GM12878 (cell line): ENCODE results near the gene CCNL2. TPM values are rescaled to one million over a fixed set of nuclear protein-coding genes. Genes with fewer than 3 reads are reported as not detected.

Experiments
- ATF7 ChIP-seq: fragments of 450-650 bp; IDR thresholded peaks from 2 replicates; pipeline ENCODE4 v1.6.1; 2016; ENCODE audit warnings: low read depth, mild to moderate bottlenecking
- CHD2 ChIP-seq: IDR thresholded peaks from 2 replicates; pipeline ENCODE4 v1.6.1; 2011; ENCODE audit warnings: low read depth, low read length, improper control_type of control experiment, borderline replicate concordance
- EGR1 ChIP-seq, 2 experiments: IDR thresholded peaks; 1 replicate in 1 of 2; 2 replicates in 1 of 2; pipeline ENCODE4 v1.6.1; 2011 to 2012; ENCODE audit warnings: low read depth in 2 of 2, low read length in 2 of 2, borderline replicate concordance in 1 of 2, mild to moderate bottlenecking in 1 of 2, moderate library complexity in 1 of 2
- ESRRA ChIP-seq: IDR thresholded peaks from 2 replicates; pipeline ENCODE4 v1.6.1; 2012; ENCODE audit warnings: mild to moderate bottlenecking, low read length, improper control_type of control experiment
- FOS ChIP-seq: IDR thresholded peaks from 3 replicates; pipeline ENCODE4 v1.6.1; 2011; ENCODE audit warnings: borderline replicate concordance; ENCODE audit not compliant: insufficient read length; ENCODE audit errors: extremely low read depth
- HDAC6 ChIP-seq: fragments of 200-600 bp; sonication (generic); IDR thresholded peaks from one replicate; pipeline ENCODE4 v1.8.0; 2017; ENCODE audit warnings: antibody characterized with exemption; ENCODE audit not compliant: unreplicated experiment
- IKZF2 ChIP-seq, 2 experiments: fragments of 450-650 bp; IDR thresholded peaks; 2 replicates each; pipeline ENCODE4 v1.6.1; 2017; ENCODE audit warnings: mild to moderate bottlenecking in 2 of 2, moderate library complexity in 2 of 2
- IRF4 ChIP-seq: IDR thresholded peaks from 2 replicates; pipeline ENCODE4 v1.6.1; 2011; ENCODE audit warnings: low read depth, low read length
- KDM1A ChIP-seq: fragments of 200-600 bp; sonication (generic); IDR thresholded peaks from 2 replicates; pipeline ENCODE4 v1.6.1; 2016; ENCODE audit warnings: borderline replicate concordance
- MEF2A ChIP-seq: IDR thresholded peaks from 2 replicates; pipeline ENCODE4 v1.6.1; 2011; ENCODE audit warnings: low read depth, mild to moderate bottlenecking, low read length, moderate library complexity; ENCODE audit not compliant: insufficient read depth
- MTA3 ChIP-seq: IDR thresholded peaks from 2 replicates; pipeline ENCODE4 v1.6.1; 2012; ENCODE audit warnings: low read length, inconsistent platforms, borderline replicate concordance
- NFXL1 ChIP-seq: fragments of 450-650 bp; IDR thresholded peaks from 2 replicates; pipeline ENCODE4 v1.6.1; 2017; ENCODE audit warnings: antibody characterized with exemption, mild to moderate bottlenecking, borderline replicate concordance
- POU2F2 ChIP-seq: IDR thresholded peaks from 3 replicates; pipeline ENCODE4 v1.6.1; 2011; ENCODE audit warnings: low read depth, mild to moderate bottlenecking, low read length, borderline replicate concordance
- SMC3 ChIP-seq: IDR thresholded peaks from 2 replicates; pipeline ENCODE4 v1.6.1; 2011; ENCODE audit warnings: low read length, improper control_type of control experiment, borderline replicate concordance
- TAF1 ChIP-seq: IDR thresholded peaks from 2 replicates; pipeline ENCODE4 v1.6.1; 2011; ENCODE audit warnings: mild to moderate bottlenecking, low read depth, low read length, borderline replicate concordance
- TCF7 ChIP-seq: IDR thresholded peaks from 2 replicates; pipeline ENCODE4 v1.6.1; 2014; ENCODE audit warnings: antibody characterized with exemption, borderline replicate concordance
- YBX1 ChIP-seq: fragments of 450-650 bp; IDR thresholded peaks from 2 replicates; pipeline ENCODE4 v1.6.1; 2016; ENCODE audit warnings: antibody characterized with exemption
- ZNF217 ChIP-seq: fragments of 450-650 bp; IDR thresholded peaks from 2 replicates; pipeline ENCODE4 v1.6.1; 2017; ENCODE audit warnings: antibody characterized with exemption, mild to moderate bottlenecking
- ZSCAN29 ChIP-seq: fragments of 450-650 bp; IDR thresholded peaks from 2 replicates; pipeline ENCODE4 v1.6.1; 2017; ENCODE audit warnings: mild to moderate bottlenecking, moderate library complexity
- polyA plus RNA-seq, 11 experiments: library from polyadenylated mRNA; depleted of rRNA in 4 of 11; unstranded in 6 of 11; stranded (reverse) in 5 of 11; fragments of >200 nt; fragmentation: Nextera tagmentation in 4 of 11; fragmentation: Illumina TruSeq in 1 of 11; extraction: Ambion mirVana in 4 of 11; extraction: Trizol in 1 of 11; gene quantifications; 1 replicate in 1 of 11; 2 replicates in 10 of 11; pipeline versions ENCODE4 v1.2.1 to v1.2.3, GENCODE V29; 2011 to 2016; ENCODE audit warnings: inconsistent platforms in 2 of 11, missing spikeins in 2 of 11, low read depth in 1 of 11
- total RNA-seq, 4 experiments: library from RNA; depleted of rRNA in 3 of 4; stranded (reverse); fragments of >200 nt in 3 of 4; fragmentation: Illumina TruSeq in 1 of 4; extraction: Trizol in 1 of 4; gene quantifications; 2 replicates each; pipeline versions ENCODE4 v1.2.1 to v1.2.3, GENCODE V29; 2013 to 2021
- TF ChIP-seq, protein P1 (sequence below): fragments of 450-650 bp; IDR thresholded peaks from 2 replicates; pipeline ENCODE4 v1.6.1; 2017; ENCODE audit warnings: mild to moderate bottlenecking
- TF ChIP-seq, protein P2 (sequence below): fragments of 450-650 bp; IDR thresholded peaks from 2 replicates; pipeline ENCODE4 v1.6.1; 2017; ENCODE audit warnings: borderline replicate concordance
- TF ChIP-seq, protein P3 (sequence below): IDR thresholded peaks from 2 replicates; pipeline ENCODE4 v1.6.1; 2011; ENCODE audit warnings: borderline replicate concordance, low read depth, mild to moderate bottlenecking, moderate library complexity, low read length; ENCODE audit not compliant: insufficient read depth, poor library complexity, severe bottlenecking
- TF ChIP-seq, protein P4 (sequence below): fragments of 450-650 bp; IDR thresholded peaks from 2 replicates; pipeline ENCODE4 v1.6.1; 2017; ENCODE audit warnings: antibody characterized with exemption, mild to moderate bottlenecking, moderate library complexity

CCNL2 gene
- total and polyA plus RNA-seq, 10 of the 15 experiments (the other 5 are each of a cell fraction or from before 2014, with no cell fraction given) = 2.1 to 143 (median 101) TPM

DNA sequence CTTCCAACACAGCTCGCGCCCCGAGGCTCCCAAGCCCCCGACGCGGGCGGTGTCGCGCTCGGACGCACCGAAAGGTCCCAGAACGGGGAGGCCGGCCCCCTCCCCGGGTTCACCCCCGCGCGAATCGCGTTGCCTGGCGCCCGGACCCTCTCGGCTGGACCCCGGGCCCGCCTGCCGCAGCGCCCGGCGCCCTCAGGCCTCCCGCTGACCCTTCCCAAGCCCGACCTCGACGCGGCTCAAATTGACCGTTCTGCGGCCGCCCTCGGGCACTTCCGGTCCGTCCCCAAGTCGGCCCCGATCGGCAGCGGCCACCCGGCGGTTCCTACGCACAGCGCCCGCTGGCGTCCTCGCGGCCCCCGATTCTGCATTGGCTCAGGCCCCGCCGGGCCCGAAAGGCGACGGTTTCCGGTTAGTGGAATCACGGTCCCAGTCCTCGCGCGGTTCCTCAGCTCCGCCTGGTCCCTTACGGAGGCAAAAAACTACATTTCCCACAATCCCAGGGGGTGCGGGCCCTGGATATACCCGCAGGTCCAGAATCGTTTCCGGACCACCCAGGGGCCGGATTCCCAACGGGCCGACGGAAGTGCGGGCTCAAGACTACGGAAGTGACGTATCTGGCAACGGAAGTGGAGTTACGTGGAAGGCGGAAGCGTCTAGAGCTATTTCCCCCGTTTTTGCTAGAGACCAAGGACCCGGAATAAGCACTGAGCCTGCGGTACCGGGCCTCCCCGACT is 24.0 kb downstream of the CCNL2 start, which contains the start of gene AURKAIP1 (continued):
- TF ChIP-seq KDM1A (no peak), ZSCAN29 (peak; percentile 91), ESRRA (no peak; the same call in 1 of the 2 replicates), YBX1 (no peak), SMC3 (no peak), EGR1 (IDR thresholded peaks at IDR 0.05; ENCODE audit: borderline replicate concordance in 1 of 2, low read depth in 2 of 2, low read length in 2 of 2) (peak; percentile 82 to 97), ATF7 (peak; percentile 91), IRF4 (no peak), CHD2 (peak; percentile 99), MTA3 (no peak), HDAC6 (peak; percentile 20), MEF2A (peak; percentile 75), ZNF217 (0 out of 2 replicates have a peak, but pooled peaks have one; percentile 27), POU2F2 (peak; percentile 67; the same call in 2 of the 3 replicates), FOS (no peak), TCF7 (no peak; the same call in 1 of the 2 replicates), IKZF2 (IDR thresholded peaks at IDR 0.05) (peak in 1 of 2 experiments; percentile 64; a peak in 2 of 4 replicates), NFXL1 (no peak; the same call in 1 of the 2 replicates), TAF1 (peak; percentile 72)
- TF ChIP-seq, protein P1, sequence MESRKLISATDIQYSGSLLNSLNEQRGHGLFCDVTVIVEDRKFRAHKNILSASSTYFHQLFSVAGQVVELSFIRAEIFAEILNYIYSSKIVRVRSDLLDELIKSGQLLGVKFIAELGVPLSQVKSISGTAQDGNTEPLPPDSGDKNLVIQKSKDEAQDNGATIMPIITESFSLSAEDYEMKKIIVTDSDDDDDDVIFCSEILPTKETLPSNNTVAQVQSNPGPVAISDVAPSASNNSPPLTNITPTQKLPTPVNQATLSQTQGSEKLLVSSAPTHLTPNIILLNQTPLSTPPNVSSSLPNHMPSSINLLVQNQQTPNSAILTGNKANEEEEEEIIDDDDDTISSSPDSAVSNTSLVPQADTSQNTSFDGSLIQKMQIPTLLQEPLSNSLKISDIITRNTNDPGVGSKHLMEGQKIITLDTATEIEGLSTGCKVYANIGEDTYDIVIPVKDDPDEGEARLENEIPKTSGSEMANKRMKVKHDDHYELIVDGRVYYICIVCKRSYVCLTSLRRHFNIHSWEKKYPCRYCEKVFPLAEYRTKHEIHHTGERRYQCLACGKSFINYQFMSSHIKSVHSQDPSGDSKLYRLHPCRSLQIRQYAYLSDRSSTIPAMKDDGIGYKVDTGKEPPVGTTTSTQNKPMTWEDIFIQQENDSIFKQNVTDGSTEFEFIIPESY = no peak; the same call in 1 of the 2 replicates
- TF ChIP-seq, protein P2, sequence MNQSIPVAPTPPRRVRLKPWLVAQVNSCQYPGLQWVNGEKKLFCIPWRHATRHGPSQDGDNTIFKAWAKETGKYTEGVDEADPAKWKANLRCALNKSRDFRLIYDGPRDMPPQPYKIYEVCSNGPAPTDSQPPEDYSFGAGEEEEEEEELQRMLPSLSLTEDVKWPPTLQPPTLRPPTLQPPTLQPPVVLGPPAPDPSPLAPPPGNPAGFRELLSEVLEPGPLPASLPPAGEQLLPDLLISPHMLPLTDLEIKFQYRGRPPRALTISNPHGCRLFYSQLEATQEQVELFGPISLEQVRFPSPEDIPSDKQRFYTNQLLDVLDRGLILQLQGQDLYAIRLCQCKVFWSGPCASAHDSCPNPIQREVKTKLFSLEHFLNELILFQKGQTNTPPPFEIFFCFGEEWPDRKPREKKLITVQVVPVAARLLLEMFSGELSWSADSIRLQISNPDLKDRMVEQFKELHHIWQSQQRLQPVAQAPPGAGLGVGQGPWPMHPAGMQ = peak; percentile 77
- TF ChIP-seq, protein P3, sequence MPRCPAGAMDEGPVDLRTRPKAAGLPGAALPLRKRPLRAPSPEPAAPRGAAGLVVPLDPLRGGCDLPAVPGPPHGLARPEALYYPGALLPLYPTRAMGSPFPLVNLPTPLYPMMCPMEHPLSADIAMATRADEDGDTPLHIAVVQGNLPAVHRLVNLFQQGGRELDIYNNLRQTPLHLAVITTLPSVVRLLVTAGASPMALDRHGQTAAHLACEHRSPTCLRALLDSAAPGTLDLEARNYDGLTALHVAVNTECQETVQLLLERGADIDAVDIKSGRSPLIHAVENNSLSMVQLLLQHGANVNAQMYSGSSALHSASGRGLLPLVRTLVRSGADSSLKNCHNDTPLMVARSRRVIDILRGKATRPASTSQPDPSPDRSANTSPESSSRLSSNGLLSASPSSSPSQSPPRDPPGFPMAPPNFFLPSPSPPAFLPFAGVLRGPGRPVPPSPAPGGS = no peak
- TF ChIP-seq, protein P4, sequence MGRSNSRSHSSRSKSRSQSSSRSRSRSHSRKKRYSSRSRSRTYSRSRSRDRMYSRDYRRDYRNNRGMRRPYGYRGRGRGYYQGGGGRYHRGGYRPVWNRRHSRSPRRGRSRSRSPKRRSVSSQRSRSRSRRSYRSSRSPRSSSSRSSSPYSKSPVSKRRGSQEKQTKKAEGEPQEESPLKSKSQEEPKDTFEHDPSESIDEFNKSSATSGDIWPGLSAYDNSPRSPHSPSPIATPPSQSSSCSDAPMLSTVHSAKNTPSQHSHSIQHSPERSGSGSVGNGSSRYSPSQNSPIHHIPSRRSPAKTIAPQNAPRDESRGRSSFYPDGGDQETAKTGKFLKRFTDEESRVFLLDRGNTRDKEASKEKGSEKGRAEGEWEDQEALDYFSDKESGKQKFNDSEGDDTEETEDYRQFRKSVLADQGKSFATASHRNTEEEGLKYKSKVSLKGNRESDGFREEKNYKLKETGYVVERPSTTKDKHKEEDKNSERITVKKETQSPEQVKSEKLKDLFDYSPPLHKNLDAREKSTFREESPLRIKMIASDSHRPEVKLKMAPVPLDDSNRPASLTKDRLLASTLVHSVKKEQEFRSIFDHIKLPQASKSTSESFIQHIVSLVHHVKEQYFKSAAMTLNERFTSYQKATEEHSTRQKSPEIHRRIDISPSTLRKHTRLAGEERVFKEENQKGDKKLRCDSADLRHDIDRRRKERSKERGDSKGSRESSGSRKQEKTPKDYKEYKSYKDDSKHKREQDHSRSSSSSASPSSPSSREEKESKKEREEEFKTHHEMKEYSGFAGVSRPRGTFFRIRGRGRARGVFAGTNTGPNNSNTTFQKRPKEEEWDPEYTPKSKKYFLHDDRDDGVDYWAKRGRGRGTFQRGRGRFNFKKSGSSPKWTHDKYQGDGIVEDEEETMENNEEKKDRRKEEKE = 0 out of 2 replicates have a peak, but pooled peaks have one; percentile 27
